Fibroblast of lung (primary cell): ENCODE measurements around the gene CHURC1. TPM values are rescaled to one million over a fixed set of nuclear protein-coding genes. Genes with fewer than 3 reads are reported as not detected.

ENCODE experiments used
- DNase-seq, 2 donors: peaks; one replicate each; pipeline versions ENCODE4 v3.0.0 to v3.0.0-alpha.2; 2010; ENCODE audit warnings: low read depth in 2 of 2
- H2AFZ ChIP-seq: 2 replicates; pipeline ENCODE4 v1.5.1; 2012; ENCODE audit warnings: low read length, control low read depth, inconsistent platforms
- H3K27ac ChIP-seq: 2 replicates; pipeline ENCODE4 v1.5.1; 2011; ENCODE audit warnings: low read length, control low read depth; ENCODE audit not compliant: insufficient read depth
- H3K27me3 ChIP-seq: 2 replicates; pipeline ENCODE4 v1.5.1; 2011; ENCODE audit warnings: mild to moderate bottlenecking, low read length; ENCODE audit not compliant: control insufficient read depth, insufficient read depth
- H3K36me3 ChIP-seq: 2 replicates; pipeline ENCODE4 v1.5.1; 2011; ENCODE audit warnings: low read length; ENCODE audit not compliant: control insufficient read depth, insufficient read depth
- H3K4me1 ChIP-seq: 2 replicates; pipeline ENCODE4 v1.5.1; 2011; ENCODE audit warnings: low read length; ENCODE audit not compliant: control insufficient read depth, insufficient read depth; ENCODE audit errors: extremely low read depth
- H3K4me2 ChIP-seq: 2 replicates; pipeline ENCODE4 v1.5.1; 2011; ENCODE audit warnings: low read length, control low read depth; ENCODE audit not compliant: insufficient read depth; ENCODE audit errors: extremely low read depth
- H3K4me3 ChIP-seq, 4 experiments: fragments of 200-600 bp in 1 of 4; sonication (generic) in 1 of 4; replicated peaks in 1 of 4; 2 replicates each; pipeline ENCODE4 v1.5.1; 2011 to 2016; ENCODE audit warnings: low read length in 4 of 4, low read depth in 3 of 4, mild to moderate bottlenecking in 3 of 4, control low read depth in 2 of 4, inconsistent platforms in 1 of 4, mixed read lengths in 1 of 4; ENCODE audit not compliant: insufficient read depth in 1 of 4; ENCODE audit errors: control extremely low read depth in 1 of 4
- H3K79me2 ChIP-seq: 2 replicates; pipeline ENCODE4 v1.5.1; 2012; ENCODE audit warnings: mild to moderate bottlenecking, low read length, inconsistent platforms; ENCODE audit not compliant: control insufficient read depth, insufficient read depth
- H3K9ac ChIP-seq: 2 replicates; pipeline ENCODE4 v1.5.1; 2011; ENCODE audit warnings: mild to moderate bottlenecking, low read length, control low read depth; ENCODE audit not compliant: insufficient read depth
- H3K9me3 ChIP-seq: 2 replicates; pipeline ENCODE4 v1.5.1; 2012; ENCODE audit warnings: low read depth, low read length; ENCODE audit not compliant: control insufficient read depth, insufficient read depth
- H4K20me1 ChIP-seq: 2 replicates; pipeline ENCODE4 v1.5.1; 2011; ENCODE audit warnings: low read length; ENCODE audit not compliant: control insufficient read depth, insufficient read depth; ENCODE audit errors: extremely low read depth
- EZH2 ChIP-seq: IDR thresholded peaks from 2 replicates; pipeline ENCODE4 v1.5.1; 2012; ENCODE audit warnings: low read length, control low read depth, mild to moderate bottlenecking; ENCODE audit errors: missing control alignments
- polyA plus RNA-seq, 2 donors: library from polyadenylated mRNA; depleted of rRNA in 1 of 2; stranded (reverse) in 1 of 2; unstranded in 1 of 2; fragments of >200 nt; gene quantifications; 2 replicates each; pipeline ENCODE4 v1.2.1, GENCODE V29; 2011 to 2012; ENCODE audit warnings: missing spikeins in 1 of 2
- total RNA-seq: library from RNA; depleted of rRNA; stranded (reverse); fragments of >200 nt; gene quantifications from 2 replicates; pipeline ENCODE4 v1.2.1, GENCODE V29; 2014
- TF ChIP-seq, protein P1 (sequence below), 2 donors: IDR thresholded peaks in 1 of 2; conservative IDR thresholded peaks in 1 of 2; 1 replicate in 1 of 2; 2 replicates in 1 of 2; pipeline ENCODE4 v1.5.1; 2011 to 2012; ENCODE audit warnings: low read length in 2 of 2, control low read depth in 1 of 2, inconsistent platforms in 1 of 2, low read depth in 1 of 2, mild to moderate bottlenecking in 1 of 2

Gene CHURC1
- total and polyA plus RNA-seq, 2 donors (not counting 1 experiment from before 2014, with no cell fraction given): 38.6 to 89.5 TPM

- H3K36me3 ChIP-seq: no peaks in the 10 kb centered on the region
- H3K9ac ChIP-seq: no peak overlapping the region
- no peaks in the 10 kb centered on the region for H3K9me3 ChIP-seq
- no peak overlapping the region for H2AFZ ChIP-seq
- no peak overlapping the region for H3K27ac ChIP-seq
- no peaks in the 10 kb centered on the region for H3K4me1 ChIP-seq
- H3K4me3 ChIP-seq: no peak overlapping the region
- H3K79me2 ChIP-seq: no peaks in the 10 kb centered on the region
- H3K27me3 ChIP-seq: no peaks in the 10 kb centered on the region
- H3K4me2 ChIP-seq: no peak overlapping the region
- DNase-seq: no peak
- no peaks in the 10 kb centered on the region for H4K20me1 ChIP-seq
- TF ChIP-seq, protein P1, sequence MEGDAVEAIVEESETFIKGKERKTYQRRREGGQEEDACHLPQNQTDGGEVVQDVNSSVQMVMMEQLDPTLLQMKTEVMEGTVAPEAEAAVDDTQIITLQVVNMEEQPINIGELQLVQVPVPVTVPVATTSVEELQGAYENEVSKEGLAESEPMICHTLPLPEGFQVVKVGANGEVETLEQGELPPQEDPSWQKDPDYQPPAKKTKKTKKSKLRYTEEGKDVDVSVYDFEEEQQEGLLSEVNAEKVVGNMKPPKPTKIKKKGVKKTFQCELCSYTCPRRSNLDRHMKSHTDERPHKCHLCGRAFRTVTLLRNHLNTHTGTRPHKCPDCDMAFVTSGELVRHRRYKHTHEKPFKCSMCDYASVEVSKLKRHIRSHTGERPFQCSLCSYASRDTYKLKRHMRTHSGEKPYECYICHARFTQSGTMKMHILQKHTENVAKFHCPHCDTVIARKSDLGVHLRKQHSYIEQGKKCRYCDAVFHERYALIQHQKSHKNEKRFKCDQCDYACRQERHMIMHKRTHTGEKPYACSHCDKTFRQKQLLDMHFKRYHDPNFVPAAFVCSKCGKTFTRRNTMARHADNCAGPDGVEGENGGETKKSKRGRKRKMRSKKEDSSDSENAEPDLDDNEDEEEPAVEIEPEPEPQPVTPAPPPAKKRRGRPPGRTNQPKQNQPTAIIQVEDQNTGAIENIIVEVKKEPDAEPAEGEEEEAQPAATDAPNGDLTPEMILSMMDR (conservative IDR thresholded peaks at IDR 0.05 in 1 of 2, IDR thresholded peaks at IDR 0.05 in 1 of 2; ENCODE audit: low read depth in 1 of 2, low read length in 2 of 2): no peak
- no peak for TF ChIP-seq EZH2
These were observed 25.5 kb downstream of the CHURC1 start for GRCh38 chr14:64939817-64940190.

- Histone ChIP-seq H3K9me3 (no peaks in the 10 kb centered on the region), H3K27me3 (no peaks in the 10 kb centered on the region), H4K20me1 (no peaks in the 10 kb centered on the region), H2AFZ (no peak overlapping the region), H3K79me2 (no peaks in the 10 kb centered on the region), H3K4me3 (no peak overlapping the region), H3K4me2 (no peak overlapping the region), H3K9ac (no peak overlapping the region), H3K27ac (no peak overlapping the region), H3K36me3 (no peaks in the 10 kb centered on the region), H3K4me1 (no peaks in the 10 kb centered on the region)
- no peak for DNase-seq
- TF ChIP-seq EZH2: no peak
These were observed 26.2 kb downstream of the CHURC1 start for GRCh38 chr14:64940336-64940910.

GRCh38 chr14:64942531-64943111 is 28.4 kb downstream of the CHURC1 start, which contains the start of gene GPX2:
Gene GPX2, minus strand, starts transcription at chr14:64942745. Its CDS starts 19 bp downstream, at chr14:64942726.
- Histone ChIP-seq H3K4me2 (no peak within 1 kb of the TSS), H3K27me3 (no peaks in the 10 kb centered on the region), H3K27ac (no peak within 1 kb of the TSS), H2AFZ (no peak within 1 kb of the TSS), H3K9me3 (no peaks in the 10 kb centered on the region), H3K79me2 (no peaks in the 10 kb centered on the region), H4K20me1 (no peaks in the 10 kb centered on the region), H3K9ac (no peak within 1 kb of the TSS), H3K4me3 (no peak within 1 kb of the TSS), H3K4me1 (no peaks in the 10 kb centered on the region), H3K36me3 (no peaks in the 10 kb centered on the region)
- TF ChIP-seq EZH2: no peak
- TF ChIP-seq, protein P1 (conservative IDR thresholded peaks at IDR 0.05 in 1 of 2, IDR thresholded peaks at IDR 0.05 in 1 of 2; ENCODE audit: low read depth in 1 of 2, low read length in 2 of 2): no peak
- no peak for DNase-seq
